ENCODE results near the gene OPA3. TPM values are rescaled to one million over a fixed set of nuclear protein-coding genes. Genes with fewer than 3 reads are reported as not detected.
A peak's percentile ranks its signal among the peaks of the same experiment; 100 is the strongest.

Gene OPA3
- total and polyA plus RNA-seq, 11 donors, result 13.1 to 30.4 (median 22.3) TPM

GRCh38 chr19:45601115-45601514 is 16.5 kb upstream of the OPA3 start:
- ATAC-seq (peak; percentile 7 to 47 (median 17)), DNase-seq (peak in 3 of 5 donors; percentile 51 to 72 (median 57))
- peaks cover 0 to 49% (median 17%) of the 10 kb centered on the region in 12 donors for H3K4me1 ChIP-seq
- TF ChIP-seq POLR2A (IDR thresholded peaks at IDR 0.05), result peak in 1 of 2 donors; percentile 22
- TF ChIP-seq, protein P1, sequence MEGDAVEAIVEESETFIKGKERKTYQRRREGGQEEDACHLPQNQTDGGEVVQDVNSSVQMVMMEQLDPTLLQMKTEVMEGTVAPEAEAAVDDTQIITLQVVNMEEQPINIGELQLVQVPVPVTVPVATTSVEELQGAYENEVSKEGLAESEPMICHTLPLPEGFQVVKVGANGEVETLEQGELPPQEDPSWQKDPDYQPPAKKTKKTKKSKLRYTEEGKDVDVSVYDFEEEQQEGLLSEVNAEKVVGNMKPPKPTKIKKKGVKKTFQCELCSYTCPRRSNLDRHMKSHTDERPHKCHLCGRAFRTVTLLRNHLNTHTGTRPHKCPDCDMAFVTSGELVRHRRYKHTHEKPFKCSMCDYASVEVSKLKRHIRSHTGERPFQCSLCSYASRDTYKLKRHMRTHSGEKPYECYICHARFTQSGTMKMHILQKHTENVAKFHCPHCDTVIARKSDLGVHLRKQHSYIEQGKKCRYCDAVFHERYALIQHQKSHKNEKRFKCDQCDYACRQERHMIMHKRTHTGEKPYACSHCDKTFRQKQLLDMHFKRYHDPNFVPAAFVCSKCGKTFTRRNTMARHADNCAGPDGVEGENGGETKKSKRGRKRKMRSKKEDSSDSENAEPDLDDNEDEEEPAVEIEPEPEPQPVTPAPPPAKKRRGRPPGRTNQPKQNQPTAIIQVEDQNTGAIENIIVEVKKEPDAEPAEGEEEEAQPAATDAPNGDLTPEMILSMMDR (IDR thresholded peaks at IDR 0.05), result no peak
- H3K9me3 ChIP-seq, result no peaks in the 10 kb centered on the region
- H3K27ac ChIP-seq, result peak overlapping the region; percentile 45 to 92 (median 87)
- peaks cover 0 to 61% (median 35%) of the 10 kb centered on the region in 9 donors for H3K27me3 ChIP-seq
- no peaks in the 10 kb centered on the region for H3K36me3 ChIP-seq
- H3K4me3 ChIP-seq, result peak overlapping the region; percentile 45 to 95 (median 70)
- WGBS, 4 donors, result 12 to 17% (median 15%) methylated on average over 10 of the region's 10 CpGs
- intact Hi-C loops (cut with DNase I), result no loop called here

DNA sequence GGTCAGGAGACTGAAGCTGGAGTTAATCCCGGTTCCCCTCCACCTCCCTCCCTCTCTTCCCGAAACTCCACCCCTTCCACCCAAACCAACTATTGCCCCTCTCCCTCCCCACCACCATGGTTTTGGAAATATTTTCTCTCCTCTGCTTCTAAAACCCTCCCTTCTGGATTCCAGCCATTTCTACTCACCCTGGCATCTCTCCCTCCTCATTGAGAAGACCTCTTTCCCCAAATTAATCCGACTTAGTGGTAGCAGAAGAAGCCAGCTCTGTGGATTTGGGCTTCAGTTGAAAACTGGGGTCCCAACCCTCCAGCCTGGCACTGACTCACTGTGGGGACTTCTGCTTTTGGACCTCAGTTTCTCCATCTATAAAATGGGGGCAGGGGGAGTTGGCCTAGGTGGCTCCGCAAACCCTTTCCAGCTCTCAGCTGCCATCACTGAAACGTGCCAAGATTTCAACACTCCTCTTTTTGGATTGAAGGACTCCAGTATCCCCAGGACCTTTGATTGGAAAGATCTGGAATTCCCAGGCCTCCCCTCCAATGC is 15.8 kb upstream of the OPA3 start:
- TF ChIP-seq, protein P1 (IDR thresholded peaks at IDR 0.05), result no peak
- TF ChIP-seq POLR2A (IDR thresholded peaks at IDR 0.05), result no peak
- WGBS, 4 donors, result 33 to 37% (median 35%) methylated on average over 5 of the region's 5 CpGs
- Histone ChIP-seq H3K4me1 (peaks cover 0 to 52% (median 19%) of the 10 kb centered on the region in 12 donors), H3K4me3 (peak overlapping the region in 10 of 12 donors; percentile 64 to 95 (median 70)), H3K36me3 (no peaks in the 10 kb centered on the region), H3K27ac (peak overlapping the region in 11 of 12 donors; percentile 77 to 92 (median 89)), H3K27me3 (peaks cover 0 to 63% (median 35%) of the 10 kb centered on the region in 9 donors), H3K9me3 (no peaks in the 10 kb centered on the region)
- DNase-seq (no peak), ATAC-seq (no peak)
- intact Hi-C loops (cut with DNase I), result no loop called here

GRCh38 chr19:45599286-45599685 is 14.7 kb upstream of the OPA3 start:
- Histone ChIP-seq H3K4me3 (peak overlapping the region in 10 of 12 donors; percentile 64 to 95 (median 70)), H3K36me3 (no peaks in the 10 kb centered on the region), H3K9me3 (no peaks in the 10 kb centered on the region), H3K27ac (peak overlapping the region; percentile 69 to 92 (median 87)), H3K4me1 (peaks cover 0 to 55% (median 22%) of the 10 kb centered on the region in 12 donors), H3K27me3 (peaks cover 0 to 63% (median 35%) of the 10 kb centered on the region in 9 donors)
- intact Hi-C loops (cut with DNase I), result no loop called here
- ATAC-seq (no peak), DNase-seq (no peak)
- TF ChIP-seq, protein P1 (IDR thresholded peaks at IDR 0.05), result no peak
- TF ChIP-seq POLR2A (IDR thresholded peaks at IDR 0.05), result no peak
- WGBS, 4 donors, result 5 to 7% (median 7%) methylated on average over 6 to 13 of the region's 13 CpGs

GRCh38 chr19:45598267-45599001 is 13.8 kb upstream of the OPA3 start:
- intact Hi-C loops (cut with DNase I), result no loop called here
- ATAC-seq (peak in 3 of 4 donors; percentile 25 to 60 (median 33)), DNase-seq (peak in 3 of 5 donors; percentile 53 to 62 (median 58))
- 3 to 5% (median 4%) methylated on average over 21 to 22 of the region's 22 CpGs for WGBS, 4 donors
- peak overlapping the region; percentile 69 to 92 (median 87) for H3K27ac ChIP-seq
- peak overlapping the region in 10 of 12 donors; percentile 4 to 95 (median 66) for H3K4me3 ChIP-seq
- H3K27me3 ChIP-seq, result peaks cover 0 to 63% (median 35%) of the 10 kb centered on the region in 9 donors
- TF ChIP-seq, protein P1 (IDR thresholded peaks at IDR 0.05), result no peak
- no peak for TF ChIP-seq POLR2A (IDR thresholded peaks at IDR 0.05)
- no peaks in the 10 kb centered on the region for H3K36me3 ChIP-seq
- H3K4me1 ChIP-seq, result peaks cover 0 to 55% (median 22%) of the 10 kb centered on the region in 12 donors
- no peaks in the 10 kb centered on the region for H3K9me3 ChIP-seq

Data from heart left ventricle (tissue), 16 donors.